ENCODE data around the gene SOS1.
A peak's percentile ranks its signal among the peaks of the same experiment; 100 is the strongest.
"Not testable (repeated sequence)": the region's sequence is repeated elsewhere in the genome, so short reads cannot be mapped to it uniquely, and the experiment has no call there.

Gene SOS1

GRCh38 chr2:39138187-39138836, 17.5 kb upstream of the SOS1 start:
- not testable (repeated sequence) for DNase-seq

GRCh38 chr2:39136799-39137198, 15.9 kb upstream of the SOS1 start:
- DNase-seq, result no peak

- no peak for DNase-seq
Measured at GRCh38 chr2:39135690-39136259, 14.9 kb upstream of the SOS1 start.

GRCh38 chr2:39133215-39133851, 12.5 kb upstream of the SOS1 start:
- DNase-seq, result no peak

GRCh38 chr2:39128919-39129391, 8.1 kb upstream of the SOS1 start:
- DNase-seq, result no peak

DNA sequence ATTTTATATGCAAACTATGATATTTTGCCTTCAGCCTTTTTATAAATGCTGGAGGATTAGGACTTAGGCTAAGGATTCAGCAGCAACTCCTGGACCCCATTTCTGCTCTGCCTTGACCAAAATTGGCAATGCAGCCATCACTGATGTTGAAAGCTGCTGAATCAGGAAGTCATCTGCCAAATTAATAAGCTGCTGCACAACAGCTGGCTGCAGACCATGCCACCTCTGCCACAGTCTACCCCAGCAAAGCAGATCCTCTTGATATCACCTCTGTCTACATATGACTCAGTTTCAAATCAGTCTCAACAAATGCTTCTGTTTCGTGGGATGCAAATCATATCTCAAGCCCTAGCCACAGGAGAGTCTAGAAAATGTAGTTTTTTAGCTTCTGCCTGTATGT, 7.1 kb upstream of the SOS1 start:
- DNase-seq, result no peak

DNA sequence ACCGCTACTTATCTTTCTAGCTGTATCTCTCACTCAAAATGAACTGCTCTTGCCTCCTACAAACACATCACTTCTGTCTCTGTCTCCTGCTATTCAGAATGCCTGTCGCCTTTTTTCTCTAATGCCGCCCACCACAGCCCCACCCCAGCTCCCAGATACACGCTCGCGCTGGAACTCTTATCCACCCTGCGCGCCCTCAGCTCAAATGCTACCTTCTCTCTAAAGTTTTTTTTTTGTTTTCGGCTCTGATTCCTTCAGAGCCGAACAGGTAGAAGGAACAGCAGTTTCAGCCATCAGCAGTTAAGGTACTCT, 3.9 kb upstream of the SOS1 start:
- DNase-seq, result no peak

- DNase-seq, result peak; percentile 97
Measured at GRCh38 chr2:39124000-39124745, 3.3 kb upstream of the SOS1 start.

DNA sequence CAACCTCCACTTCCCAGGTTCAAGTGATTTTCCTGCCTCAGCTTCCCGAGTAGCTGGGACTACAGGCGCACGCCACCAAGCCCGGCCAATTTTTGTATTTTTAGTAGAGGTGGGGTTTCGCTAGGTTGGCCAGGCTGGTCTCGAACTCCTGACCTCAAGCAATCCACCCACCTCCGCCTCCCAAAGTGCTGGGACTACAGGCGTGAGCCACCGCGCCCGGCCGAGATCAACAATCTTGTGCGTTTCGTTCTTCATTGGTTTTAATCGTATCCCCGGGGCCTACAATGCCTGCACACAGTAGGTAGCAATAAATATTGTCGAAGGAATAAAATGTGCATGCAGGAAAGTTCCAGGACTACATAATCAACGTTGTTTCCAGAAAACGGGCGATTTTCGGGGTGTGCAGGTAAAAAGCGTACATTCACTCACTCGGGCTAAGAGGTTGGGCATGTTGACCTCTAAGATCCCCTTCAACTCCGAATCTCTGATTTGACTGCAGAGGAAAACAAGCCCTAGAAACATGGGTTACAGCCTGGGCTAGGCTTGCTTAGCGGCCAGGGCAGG, 2.7 kb upstream of the SOS1 start:
- DNase-seq, result no peak

GRCh38 chr2:39121523-39122063, 742 bp upstream of the SOS1 start:
- DNase-seq, result no peak

DNA sequence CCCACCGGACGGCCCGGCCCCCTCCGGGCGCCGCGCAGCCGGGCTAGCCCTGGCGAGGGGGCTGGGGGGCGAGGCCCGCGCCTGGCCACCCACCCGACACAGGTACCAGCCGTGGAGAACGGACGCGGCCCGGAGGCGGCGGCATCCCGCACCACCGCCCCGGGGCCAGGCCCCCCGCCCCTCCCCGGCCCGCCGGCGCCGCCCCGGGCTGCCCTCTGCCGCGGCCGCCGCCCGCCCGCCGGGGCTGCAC, 405 bp downstream of the SOS1 start:
- no peak for DNase-seq

DNA sequence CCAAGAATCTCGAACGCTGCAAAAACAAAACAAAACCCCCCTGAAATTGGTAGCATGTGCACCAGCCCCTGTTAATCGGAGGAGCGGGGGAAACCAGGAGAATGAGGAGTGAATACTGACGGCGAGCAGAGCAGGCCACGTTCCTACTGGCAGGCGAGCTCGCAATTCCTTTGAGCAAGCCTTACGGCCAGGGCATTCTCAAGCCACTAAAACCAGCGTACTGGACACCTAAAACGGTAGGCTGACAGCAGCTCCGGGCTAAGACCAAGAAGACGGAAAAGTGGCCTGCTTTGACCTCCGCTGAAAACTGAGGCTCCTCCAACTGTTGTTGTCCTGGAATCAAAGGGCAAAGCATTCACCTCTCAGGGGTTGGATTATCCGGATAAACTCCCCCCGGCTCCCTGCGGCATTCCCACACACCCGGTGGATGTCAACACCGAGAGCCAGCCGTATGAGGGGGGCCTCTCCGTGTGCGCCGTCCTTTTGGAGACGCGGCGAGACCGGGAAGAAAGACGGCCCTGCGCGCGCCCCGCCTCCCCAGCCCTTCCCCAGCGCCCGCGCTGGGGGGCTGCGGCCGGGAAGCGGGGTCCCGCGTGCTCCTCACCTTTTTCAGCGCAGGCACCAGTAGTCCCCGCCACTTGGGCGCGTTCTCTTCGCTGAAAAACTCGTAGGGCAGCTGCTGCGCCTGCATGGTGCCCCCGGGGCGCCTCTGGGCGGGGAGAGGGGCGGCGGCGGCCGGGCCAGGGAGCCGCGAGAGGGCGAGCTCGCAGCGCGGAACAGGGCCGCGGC, 925 bp downstream of the SOS1 start:
- peak; percentile 76 for DNase-seq

DNA sequence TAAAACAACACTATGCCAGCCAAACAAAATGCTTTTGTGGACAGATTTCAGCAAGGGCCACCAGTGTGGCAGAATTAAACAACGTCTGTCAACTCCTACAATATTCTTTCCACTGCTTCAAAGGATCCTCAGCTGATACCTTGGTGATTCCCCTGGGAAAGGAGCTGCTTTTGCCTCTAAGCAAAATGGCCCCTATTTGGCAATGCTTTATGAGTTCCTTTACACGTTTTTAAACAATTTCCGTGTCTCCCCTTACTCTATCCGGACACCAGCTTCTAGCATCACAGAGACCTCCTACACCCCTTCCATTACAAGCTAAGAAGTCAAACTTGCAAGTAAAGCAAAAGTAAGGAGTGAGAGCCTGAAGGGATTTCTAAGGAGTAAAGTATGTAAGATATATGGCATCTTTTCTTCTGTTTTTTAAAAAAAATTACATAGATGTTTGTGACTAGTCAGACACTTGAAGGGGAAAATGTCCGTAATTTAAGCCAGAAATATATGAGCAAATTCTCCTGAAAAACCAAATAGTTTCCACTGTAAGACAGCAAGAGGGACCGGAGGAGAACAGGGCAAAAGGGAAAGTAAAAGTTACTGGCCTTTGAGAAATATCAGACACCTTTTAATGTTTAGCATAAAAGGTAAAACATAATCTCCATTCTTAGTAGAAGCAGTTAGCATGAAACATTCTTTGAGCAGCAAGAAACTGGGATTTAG, 1.9 kb downstream of the SOS1 start:
- no peak for DNase-seq

DNA sequence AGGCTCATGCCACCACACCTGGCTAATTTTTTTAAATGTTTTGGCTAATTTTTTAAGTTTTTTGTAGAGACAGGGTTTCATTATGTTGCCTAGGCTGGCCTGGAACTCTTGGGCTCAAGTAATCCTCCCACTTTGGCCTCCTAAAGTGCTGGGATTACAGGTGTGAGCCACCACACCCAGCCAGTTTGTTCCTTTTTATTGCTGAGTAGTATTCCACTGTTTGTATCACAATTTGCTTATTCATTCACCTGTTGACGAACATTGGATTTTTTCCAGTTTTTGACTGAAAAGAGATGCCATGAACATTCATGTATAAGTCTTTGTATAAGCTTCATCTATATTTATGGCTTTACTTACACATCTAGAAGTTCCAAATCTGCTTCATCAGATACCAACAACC, 5.3 kb downstream of the SOS1 start:
- no peak for DNase-seq

DNA sequence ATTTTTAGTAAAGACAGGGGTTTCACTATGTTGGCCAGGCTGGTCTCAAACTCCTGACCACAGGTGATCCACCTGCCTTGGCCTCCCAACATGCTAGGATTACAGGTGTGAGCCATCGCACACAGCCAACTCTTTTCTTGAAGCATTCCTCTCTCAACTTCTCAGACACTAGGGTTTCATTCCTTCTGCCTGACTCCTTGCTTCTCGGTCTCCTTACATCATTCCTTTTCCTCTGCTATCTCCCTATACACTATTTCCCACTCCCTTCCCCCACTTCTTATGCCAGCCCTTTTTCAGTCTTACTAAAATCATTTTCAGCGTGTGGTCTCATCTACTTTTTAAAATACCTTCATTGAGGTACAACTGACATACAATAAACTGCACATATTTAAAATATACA, 6.1 kb downstream of the SOS1 start:
- no peak for DNase-seq

DNA sequence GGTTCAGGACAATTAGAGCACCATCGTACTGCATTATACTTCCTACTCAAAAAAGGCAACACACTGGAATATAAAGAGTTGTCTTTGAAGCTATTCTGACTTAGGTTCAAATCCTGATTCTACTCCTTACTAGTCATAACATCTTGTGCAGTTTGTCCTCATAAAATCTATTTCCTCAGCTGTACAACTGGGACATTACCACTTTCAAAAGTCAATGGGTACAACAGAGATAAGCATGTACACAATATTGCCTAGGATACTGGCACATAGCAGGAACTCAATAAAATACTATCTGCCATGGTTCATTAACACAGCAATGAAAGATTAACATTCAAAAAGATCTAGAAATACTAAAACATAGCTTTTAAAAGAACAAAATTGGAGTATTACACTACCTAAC, 11.3 kb downstream of the SOS1 start:
- DNase-seq, result no peak

- DNase-seq, result no peak
Measured at GRCh38 chr2:39108377-39108776, 12.5 kb downstream of the SOS1 start.

GRCh38 chr2:39107724-39108273, 13.1 kb downstream of the SOS1 start:
- DNase-seq, result no peak

- no peak for DNase-seq
Measured at GRCh38 chr2:39107156-39107555, 13.7 kb downstream of the SOS1 start.

- no peak for DNase-seq
Measured at GRCh38 chr2:39099870-39100728, 20.8 kb downstream of the SOS1 start.

Data from left hindlimb (tissue), 1 donor.